Peyer's patch (tissue), 4 donors: ENCODE results near the gene ZNF462. TPM values are rescaled to one million over a fixed set of nuclear protein-coding genes. Genes with fewer than 3 reads are reported as not detected.

Experiments
- DNase-seq, 3 donors: peaks; one replicate each; pipeline ENCODE4 v3.0.0-alpha.2; 2017 to 2019
- H3K27ac ChIP-seq, 4 donors: fragments of 200-600 bp; sonication (generic); one replicate each; pipeline ENCODE4 v1.5.1; 2016 to 2019
- H3K27me3 ChIP-seq, 2 donors: fragments of 200-600 bp; sonication (generic); one replicate each; pipeline ENCODE4 v1.5.1; 2019
- H3K36me3 ChIP-seq, 3 donors: fragments of 200-600 bp; sonication (generic); one replicate each; pipeline ENCODE4 v1.5.1; 2016 to 2019
- H3K4me1 ChIP-seq, 4 donors: fragments of 200-600 bp; sonication (generic); one replicate each; pipeline ENCODE4 v1.5.1; 2016 to 2019
- H3K4me3 ChIP-seq, 4 donors: fragments of 200-600 bp; sonication (generic); 1 replicate in 3 of 4; 2 replicates in 1 of 4; pipeline ENCODE4 v1.5.1; 2016 to 2019; ENCODE audit warnings: mild to moderate bottlenecking in 1 of 4
- H3K9me3 ChIP-seq, 4 donors: fragments of 200-600 bp; sonication (generic); one replicate each; pipeline ENCODE4 v1.5.1; 2016 to 2019; ENCODE audit warnings: mild to moderate bottlenecking in 1 of 4
- CTCF ChIP-seq, 6 experiments: fragments of 450-650 bp in 4 of 6; fragments of 200-600 bp in 2 of 6; sonication (generic) in 1 of 6; IDR thresholded peaks; one replicate each; pipeline ENCODE4 v1.5.1; 2017 to 2019; ENCODE audit warnings: antibody characterized with exemption in 6 of 6, mild to moderate bottlenecking in 3 of 6, moderate library complexity in 1 of 6
- POLR2A ChIP-seq, 2 donors: fragments of 450-650 bp; IDR thresholded peaks; one replicate each; pipeline ENCODE4 v1.5.1; 2017; ENCODE audit warnings: antibody characterized with exemption in 2 of 2, mild to moderate bottlenecking in 2 of 2, moderate library complexity in 2 of 2
- total RNA-seq, 4 donors: library from RNA; depleted of rRNA; stranded (reverse); fragments of >200 nt; gene quantifications; one replicate each; pipeline ENCODE4 v1.1.0, GENCODE V29; 2016

ZNF462 gene
- total RNA-seq, 4 donors from 2014 or later, result 16.1 to 39.6 (median 25.5) TPM

GRCh38 chr9:106883030-106883429 lies 20.1 kb downstream of the ZNF462 start:
- H3K9me3 ChIP-seq, result no peaks in the 10 kb centered on the region
- no peaks in the 10 kb centered on the region for H3K36me3 ChIP-seq
- DNase-seq, result no peak
- H3K4me1 ChIP-seq, result peaks cover 0 to 43% (median 0%) of the 10 kb centered on the region in 4 donors
- H3K27me3 ChIP-seq, result no peaks in the 10 kb centered on the region
- no peak for TF ChIP-seq POLR2A (IDR thresholded peaks at IDR 0.05)
- no peak for TF ChIP-seq CTCF (IDR thresholded peaks at IDR 0.05)
- H3K27ac ChIP-seq, result no peak overlapping the region
- H3K4me3 ChIP-seq, result no peak overlapping the region

- Histone ChIP-seq H3K36me3 (no peaks in the 10 kb centered on the region), H3K27ac (no peak overlapping the region), H3K4me3 (no peak overlapping the region), H3K9me3 (no peaks in the 10 kb centered on the region), H3K27me3 (no peaks in the 10 kb centered on the region), H3K4me1 (peaks cover 0 to 38% (median 0%) of the 10 kb centered on the region in 4 donors)
- DNase-seq, result no peak
- no peak for TF ChIP-seq POLR2A (IDR thresholded peaks at IDR 0.05)
- TF ChIP-seq CTCF (IDR thresholded peaks at IDR 0.05), result no peak
Measured at GRCh38 chr9:106883626-106884190, 20.7 kb downstream of the ZNF462 start.

GRCh38 chr9:106885451-106885850 lies 22.5 kb downstream of the ZNF462 start:
- H3K4me1 ChIP-seq, result peaks cover 0 to 38% (median 0%) of the 10 kb centered on the region in 4 donors
- no peak for DNase-seq
- H3K4me3 ChIP-seq, result no peak overlapping the region
- H3K27me3 ChIP-seq, result no peaks in the 10 kb centered on the region
- no peak overlapping the region for H3K27ac ChIP-seq
- TF ChIP-seq POLR2A (IDR thresholded peaks at IDR 0.05) (no peak), CTCF (IDR thresholded peaks at IDR 0.05) (no peak)
- H3K36me3 ChIP-seq, result no peaks in the 10 kb centered on the region
- no peaks in the 10 kb centered on the region for H3K9me3 ChIP-seq

- peaks cover 0 to 31% (median 0%) of the 10 kb centered on the region in 4 donors for H3K4me1 ChIP-seq
- H3K9me3 ChIP-seq, result no peaks in the 10 kb centered on the region
- H3K36me3 ChIP-seq, result no peaks in the 10 kb centered on the region
- no peak overlapping the region for H3K4me3 ChIP-seq
- TF ChIP-seq CTCF (IDR thresholded peaks at IDR 0.05), result no peak
- no peak for TF ChIP-seq POLR2A (IDR thresholded peaks at IDR 0.05)
- DNase-seq, result no peak
- no peak overlapping the region for H3K27ac ChIP-seq
- no peaks in the 10 kb centered on the region for H3K27me3 ChIP-seq
Measured at GRCh38 chr9:106886111-106887046, 23.4 kb downstream of the ZNF462 start.

DNA sequence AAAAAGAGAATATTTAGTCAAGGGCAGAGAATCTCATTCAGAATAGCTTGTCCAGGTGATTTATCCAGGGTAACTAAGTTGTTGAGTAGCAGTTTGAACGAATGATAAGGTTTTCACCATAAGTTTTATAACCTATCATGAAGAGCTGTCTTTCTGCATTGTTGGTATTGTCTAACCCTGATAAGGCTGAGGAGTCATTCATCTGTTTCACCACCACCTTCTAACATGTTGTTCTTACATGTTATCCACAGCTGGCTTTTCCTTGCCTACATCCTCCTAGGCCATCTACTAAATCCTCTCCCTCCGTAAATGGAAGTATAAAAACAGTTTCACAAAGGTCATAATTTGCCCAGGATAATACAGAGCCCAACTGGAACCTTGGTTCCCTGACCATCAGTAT lies 24.1 kb downstream of the ZNF462 start:
- Histone ChIP-seq H3K4me1 (peaks cover 0 to 25% (median 0%) of the 10 kb centered on the region in 4 donors), H3K4me3 (no peak overlapping the region), H3K27me3 (no peaks in the 10 kb centered on the region), H3K9me3 (no peaks in the 10 kb centered on the region), H3K36me3 (no peaks in the 10 kb centered on the region), H3K27ac (no peak overlapping the region)
- TF ChIP-seq CTCF (IDR thresholded peaks at IDR 0.05) (no peak), POLR2A (IDR thresholded peaks at IDR 0.05) (no peak)
- no peak for DNase-seq
